CD4-positive, alpha-beta memory T cell (primary cell): ENCODE data around the gene CYRIA. TPM values are rescaled to one million over a fixed set of nuclear protein-coding genes. Genes with fewer than 3 reads are reported as not detected.

Experiments
- CTCF ChIA-PET: fragments of 350-600 bp; sonication (Branson Sonifier 250); formaldehyde crosslinking; loops from one replicate; lab custom pipeline; 2021; ENCODE audit warnings: inconsistent platforms; ENCODE audit not compliant: partially characterized antibody; lab: Charles Lee
- POLR2A ChIA-PET: fragments of 350-600 bp; sonication (Branson Sonifier 250); formaldehyde crosslinking; loops from one replicate; lab custom pipeline; 2021; ENCODE audit not compliant: partially characterized antibody; lab: Charles Lee
- DNase-seq, 5 donors: peaks; one replicate each; pipeline versions ENCODE4 v3.0.0 to v3.0.0-alpha.2; 2020 to 2022; ENCODE audit warnings: mixed read lengths in 1 of 5
- H3K27ac ChIP-seq: one replicate; pipeline ENCODE4 v1.7.0; 2013; ENCODE audit warnings: low read depth, low read length
- H3K27me3 ChIP-seq: 2 replicates; pipeline ENCODE4 v1.7.0; 2013; ENCODE audit warnings: mild to moderate bottlenecking, low read length, moderate library complexity; ENCODE audit not compliant: insufficient read depth
- H3K36me3 ChIP-seq: 2 replicates; pipeline ENCODE4 v1.7.0; 2013; ENCODE audit warnings: mild to moderate bottlenecking, low read length, moderate library complexity; ENCODE audit not compliant: insufficient read depth
- H3K4me1 ChIP-seq: 2 replicates; pipeline ENCODE4 v1.7.0; 2013; ENCODE audit warnings: mild to moderate bottlenecking, low read length, moderate library complexity; ENCODE audit not compliant: insufficient read depth
- H3K4me3 ChIP-seq, 2 donors: one replicate each; pipeline ENCODE4 v1.7.0; 2013; ENCODE audit warnings: low read length in 2 of 2, mild to moderate bottlenecking in 1 of 2
- H3K9me3 ChIP-seq, 2 donors: one replicate each; pipeline ENCODE4 v1.7.0; 2013; ENCODE audit warnings: low read length in 2 of 2, control low read depth in 1 of 2; ENCODE audit not compliant: control insufficient read depth in 1 of 2
- H3K27ac Mint-ChIP-seq, 7 donors: one replicate each; pipeline ENCODE4 v1.8.0; 2020 to 2021; ENCODE audit warnings: mixed read lengths in 7 of 7, mild to moderate bottlenecking in 6 of 7, inconsistent platforms in 3 of 7, moderate library complexity in 3 of 7
- H3K27me3 Mint-ChIP-seq, 2 donors: one replicate each; pipeline ENCODE4 v1.8.0; 2020 to 2021; ENCODE audit warnings: mixed read lengths in 2 of 2
- H3K36me3 Mint-ChIP-seq, 2 donors: one replicate each; pipeline ENCODE4 v1.8.0; 2020 to 2021; ENCODE audit warnings: mixed read lengths in 2 of 2, inconsistent platforms in 1 of 2, mild to moderate bottlenecking in 1 of 2
- H3K4me1 Mint-ChIP-seq, 4 donors: one replicate each; pipeline ENCODE4 v1.8.0; 2020 to 2021; ENCODE audit warnings: mixed read lengths in 4 of 4, mild to moderate bottlenecking in 1 of 4
- H3K4me3 Mint-ChIP-seq, 8 donors: one replicate each; pipeline ENCODE4 v1.8.0; 2020 to 2021; ENCODE audit warnings: mixed read lengths in 8 of 8, mild to moderate bottlenecking in 7 of 8, moderate library complexity in 6 of 8, inconsistent platforms in 3 of 8
- H3K9me3 Mint-ChIP-seq, 8 donors: one replicate each; pipeline ENCODE4 v1.8.0; 2020 to 2021; ENCODE audit warnings: mixed read lengths in 8 of 8, mild to moderate bottlenecking in 5 of 8, inconsistent platforms in 3 of 8, moderate library complexity in 1 of 8
- intact Hi-C: fragments of 100-400 bp; cut with micrococcal nuclease; formaldehyde crosslinking; loops from one replicate; pipeline ENCODE4 v1.15.1; 2023
- polyA plus RNA-seq, 2 donors: library from polyadenylated mRNA; unstranded; fragments of 300-500 nt; fragmentation: Illumina TruSeq; gene quantifications; one replicate each; pipeline ENCODE4 v1.2.3, GENCODE V29; 2021
- total RNA-seq, 2 experiments: library from RNA; stranded (reverse); gene quantifications; one replicate each; pipeline ENCODE4 v1.2.3, GENCODE V29; 2021

CYRIA gene
- total and polyA plus RNA-seq, 4 experiments from 2014 or later: 0.11 to 0.32 (median 0.18) TPM; not detected in 1

- Histone ChIP-seq H3K4me3 (no peak overlapping the region), H3K4me1 (peaks cover 9% of the 10 kb centered on the region), H3K9me3 (no peaks in the 10 kb centered on the region), H3K27ac (no peak overlapping the region), H3K27me3 (peaks cover 17% of the 10 kb centered on the region), H3K36me3 (no peaks in the 10 kb centered on the region)
- no peak overlapping the region for H3K4me3 Mint-ChIP-seq
- intact Hi-C loops: no loop called here
- H3K36me3 Mint-ChIP-seq: no peaks in the 10 kb centered on the region
- H3K27me3 Mint-ChIP-seq: peaks cover 32 to 34% of the 10 kb centered on the region in 2 donors
- CTCF ChIA-PET: no interaction called here
- H3K9me3 Mint-ChIP-seq: peaks cover 0 to 3% (median 0%) of the 10 kb centered on the region in 8 donors
- DNase-seq: no peak
- POLR2A ChIA-PET: no interaction called here
- H3K4me1 Mint-ChIP-seq: peaks cover 8 to 19% (median 15%) of the 10 kb centered on the region in 4 donors
- no peak overlapping the region for H3K27ac Mint-ChIP-seq
These were observed 3.4 kb downstream of the CYRIA start for GRCh38 chr2:16661936-16662839.

- Mint-ChIP-seq H3K27ac (no peak overlapping the region), H3K9me3 (peaks cover 0 to 3% (median 0%) of the 10 kb centered on the region in 8 donors), H3K4me1 (peaks cover 8 to 19% (median 15%) of the 10 kb centered on the region in 4 donors), H3K36me3 (no peaks in the 10 kb centered on the region), H3K4me3 (no peak overlapping the region), H3K27me3 (peaks cover 30 to 34% of the 10 kb centered on the region in 2 donors)
- ChIA-PET POLR2A (no interaction called here), CTCF (no interaction called here)
- Histone ChIP-seq H3K27ac (no peak overlapping the region), H3K9me3 (no peaks in the 10 kb centered on the region), H3K4me1 (peaks cover 9% of the 10 kb centered on the region), H3K36me3 (no peaks in the 10 kb centered on the region), H3K4me3 (no peak overlapping the region), H3K27me3 (peaks cover 16% of the 10 kb centered on the region)
- DNase-seq: no peak
- intact Hi-C loops: no loop called here
These were observed 4.1 kb downstream of the CYRIA start for GRCh38 chr2:16661526-16661925.

DNA sequence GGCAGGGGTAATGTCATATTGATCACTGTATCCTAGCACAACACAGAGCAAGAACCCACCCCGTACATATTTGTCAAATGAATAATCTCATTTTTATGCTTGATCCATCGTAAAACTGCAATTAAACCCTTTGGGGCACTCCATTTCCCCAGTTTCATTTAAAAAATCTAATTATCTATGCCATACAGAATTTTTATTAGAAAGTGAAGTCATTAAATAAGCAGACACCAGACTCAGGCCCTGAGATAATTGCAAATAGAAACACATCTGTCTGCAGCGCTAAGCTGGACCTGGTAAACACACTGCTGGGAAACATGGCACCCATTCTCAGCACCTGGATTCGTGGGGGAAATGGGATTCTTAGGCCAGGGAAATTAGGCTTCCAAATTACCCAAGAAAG lies 5.1 kb downstream of the CYRIA start:
- Histone ChIP-seq H3K27ac (no peak overlapping the region), H3K36me3 (no peaks in the 10 kb centered on the region), H3K9me3 (no peaks in the 10 kb centered on the region), H3K4me3 (no peak overlapping the region), H3K27me3 (peaks cover 9% of the 10 kb centered on the region), H3K4me1 (peaks cover 5% of the 10 kb centered on the region)
- H3K9me3 Mint-ChIP-seq: no peaks in the 10 kb centered on the region
- H3K36me3 Mint-ChIP-seq: no peaks in the 10 kb centered on the region
- H3K27ac Mint-ChIP-seq: no peak overlapping the region
- peaks cover 3 to 13% (median 9%) of the 10 kb centered on the region in 4 donors for H3K4me1 Mint-ChIP-seq
- no peak for DNase-seq
- intact Hi-C loops: no loop called here
- peaks cover 24 to 28% of the 10 kb centered on the region in 2 donors for H3K27me3 Mint-ChIP-seq
- CTCF ChIA-PET: no interaction called here
- POLR2A ChIA-PET: no interaction called here
- H3K4me3 Mint-ChIP-seq: no peak overlapping the region

DNA sequence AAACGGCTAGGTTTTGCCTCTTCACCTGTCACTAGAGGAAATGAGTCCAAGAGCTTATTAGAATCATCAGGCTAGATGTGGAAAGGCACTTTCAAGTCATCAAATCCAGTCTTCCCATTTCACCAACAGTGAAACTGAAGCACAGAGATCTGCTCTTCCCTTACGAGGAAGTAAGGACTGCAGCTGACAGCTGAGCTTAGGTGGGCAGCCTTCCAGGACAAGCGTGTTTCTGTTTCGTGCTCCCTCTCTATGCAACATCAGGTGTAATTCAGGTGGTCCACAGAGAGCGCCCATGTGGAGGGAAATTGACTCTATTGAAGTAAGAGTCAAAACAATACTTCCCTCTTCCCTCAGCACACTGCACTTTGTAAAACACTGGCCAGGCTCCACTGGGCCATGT lies 5.5 kb downstream of the CYRIA start:
- Mint-ChIP-seq H3K4me1 (peaks cover 2 to 12% (median 7%) of the 10 kb centered on the region in 4 donors), H3K27ac (no peak overlapping the region), H3K9me3 (no peaks in the 10 kb centered on the region), H3K27me3 (peaks cover 22 to 26% of the 10 kb centered on the region in 2 donors), H3K36me3 (no peaks in the 10 kb centered on the region), H3K4me3 (no peak overlapping the region)
- Histone ChIP-seq H3K9me3 (no peaks in the 10 kb centered on the region), H3K4me1 (peaks cover 2% of the 10 kb centered on the region), H3K4me3 (no peak overlapping the region), H3K27ac (no peak overlapping the region), H3K27me3 (peaks cover 9% of the 10 kb centered on the region), H3K36me3 (no peaks in the 10 kb centered on the region)
- ChIA-PET POLR2A (no interaction called here), CTCF (no interaction called here)
- intact Hi-C loops: no loop called here
- no peak for DNase-seq

- Mint-ChIP-seq H3K4me3 (no peak overlapping the region), H3K36me3 (no peaks in the 10 kb centered on the region), H3K27me3 (peaks cover 5 to 23% of the 10 kb centered on the region in 2 donors), H3K9me3 (no peaks in the 10 kb centered on the region), H3K4me1 (no peaks in the 10 kb centered on the region), H3K27ac (peak overlapping the region in 2 of 7 donors; percentile 2 to 9)
- Histone ChIP-seq H3K4me3 (no peak overlapping the region), H3K4me1 (no peaks in the 10 kb centered on the region), H3K36me3 (no peaks in the 10 kb centered on the region), H3K27ac (no peak overlapping the region), H3K9me3 (no peaks in the 10 kb centered on the region), H3K27me3 (no peaks in the 10 kb centered on the region)
- POLR2A ChIA-PET: no interaction called here
- CTCF ChIA-PET: no interaction called here
- no peak for DNase-seq
- intact Hi-C loops: no loop called here
These were observed 7.4 kb downstream of the CYRIA start for GRCh38 chr2:16658076-16658739.

GRCh38 chr2:16657671-16658070 lies 8.0 kb downstream of the CYRIA start:
- H3K4me3 ChIP-seq: no peak overlapping the region
- no peak overlapping the region for H3K4me3 Mint-ChIP-seq
- H3K4me1 ChIP-seq: no peaks in the 10 kb centered on the region
- CTCF ChIA-PET: no interaction called here
- no peak overlapping the region for H3K27ac ChIP-seq
- POLR2A ChIA-PET: no interaction called here
- H3K9me3 ChIP-seq: no peaks in the 10 kb centered on the region
- no peaks in the 10 kb centered on the region for H3K36me3 Mint-ChIP-seq
- H3K27me3 Mint-ChIP-seq: peaks cover 4 to 20% of the 10 kb centered on the region in 2 donors
- H3K36me3 ChIP-seq: no peaks in the 10 kb centered on the region
- no peak for DNase-seq
- intact Hi-C loops: no loop called here
- H3K4me1 Mint-ChIP-seq: no peaks in the 10 kb centered on the region
- H3K27me3 ChIP-seq: no peaks in the 10 kb centered on the region
- no peaks in the 10 kb centered on the region for H3K9me3 Mint-ChIP-seq
- H3K27ac Mint-ChIP-seq: no peak overlapping the region

- DNase-seq: no peak
- ChIA-PET POLR2A (no interaction called here), CTCF (no interaction called here)
- H3K4me1 Mint-ChIP-seq: no peaks in the 10 kb centered on the region
- Histone ChIP-seq H3K4me1 (no peaks in the 10 kb centered on the region), H3K27me3 (no peaks in the 10 kb centered on the region), H3K27ac (no peak overlapping the region), H3K36me3 (no peaks in the 10 kb centered on the region), H3K4me3 (no peak overlapping the region), H3K9me3 (no peaks in the 10 kb centered on the region)
- H3K36me3 Mint-ChIP-seq: no peaks in the 10 kb centered on the region
- H3K27ac Mint-ChIP-seq: no peak overlapping the region
- H3K9me3 Mint-ChIP-seq: no peaks in the 10 kb centered on the region
- peaks cover 3 to 12% of the 10 kb centered on the region in 2 donors for H3K27me3 Mint-ChIP-seq
- intact Hi-C loops: no loop called here
- H3K4me3 Mint-ChIP-seq: no peak overlapping the region
These were observed 8.7 kb downstream of the CYRIA start for GRCh38 chr2:16656784-16657391.
